Mesendoderm (in vitro differentiated cells): Measurements from ENCODE around the gene TAF11L2. TPM values are rescaled to one million over a fixed set of nuclear protein-coding genes. Genes with fewer than 3 reads are reported as not detected.
"Not testable (repeated sequence)": the region's sequence is repeated elsewhere in the genome, so short reads cannot be mapped to it uniquely, and the experiment has no call there.

Experiments used
- DNase-seq: peaks from one replicate; pipeline ENCODE4 v3.0.0; 2013
- H2AK5ac ChIP-seq: 2 replicates; pipeline ENCODE4 v1.6.1; 2013; ENCODE audit warnings: low read length, inconsistent platforms
- H2BK120ac ChIP-seq: 2 replicates; pipeline ENCODE4 v1.6.1; 2013; ENCODE audit warnings: low read depth, mild to moderate bottlenecking, low read length, moderate library complexity, mixed read lengths
- H2BK15ac ChIP-seq: replicated peaks from 2 replicates; pipeline ENCODE4 v1.6.1; 2013; ENCODE audit warnings: low read depth, mild to moderate bottlenecking, moderate library complexity
- H2BK5ac ChIP-seq: 2 replicates; pipeline ENCODE4 v1.6.1; 2013; ENCODE audit warnings: low read length, inconsistent platforms
- H3K18ac ChIP-seq: 2 replicates; pipeline ENCODE4 v1.6.1; 2013; ENCODE audit warnings: mild to moderate bottlenecking, low read length, mixed read lengths
- H3K23ac ChIP-seq: one replicate; pipeline ENCODE4 v1.6.1; 2013; ENCODE audit warnings: low read length
- H3K27ac ChIP-seq: 2 replicates; pipeline ENCODE4 v1.5.1; 2013; ENCODE audit warnings: low read depth, mild to moderate bottlenecking, inconsistent platforms, low read length, moderate library complexity
- H3K27me3 ChIP-seq: 2 replicates; pipeline ENCODE4 v1.6.1; 2013; ENCODE audit warnings: low read length, control low read depth, mild to moderate bottlenecking, inconsistent platforms; ENCODE audit not compliant: insufficient read depth, poor library complexity
- H3K36me3 ChIP-seq: 2 replicates; pipeline ENCODE4 v1.6.1; 2013; ENCODE audit warnings: low read length, inconsistent platforms; ENCODE audit not compliant: control insufficient read depth, insufficient read depth
- H3K4ac ChIP-seq: one replicate; pipeline ENCODE4 v1.6.1; 2013; ENCODE audit warnings: low read depth, mild to moderate bottlenecking, low read length, moderate library complexity
- H3K4me1 ChIP-seq: 2 replicates; pipeline ENCODE4 v1.6.1; 2013; ENCODE audit warnings: low read depth, low read length, inconsistent platforms; ENCODE audit not compliant: control insufficient read depth
- H3K4me2 ChIP-seq: 2 replicates; pipeline ENCODE4 v1.6.1; 2013; ENCODE audit warnings: low read length
- H3K4me3 ChIP-seq: 2 replicates; pipeline ENCODE4 v1.5.1; 2013; ENCODE audit warnings: mild to moderate bottlenecking, low read length
- H3K56ac ChIP-seq: one replicate; pipeline ENCODE4 v1.6.1; 2013; ENCODE audit warnings: low read length
- H3K79me1 ChIP-seq: 2 replicates; pipeline ENCODE4 v1.6.1; 2013; ENCODE audit warnings: low read length, inconsistent platforms
- H3K79me2 ChIP-seq: 2 replicates; pipeline ENCODE4 v1.6.1; 2013; ENCODE audit warnings: mild to moderate bottlenecking, low read length; ENCODE audit not compliant: control insufficient read depth, insufficient read depth
- H3K9ac ChIP-seq: 2 replicates; pipeline ENCODE4 v1.6.1; 2013; ENCODE audit warnings: low read length, inconsistent platforms
- H4K5ac ChIP-seq: one replicate; pipeline ENCODE4 v1.6.1; 2013; ENCODE audit warnings: low read length
- H4K8ac ChIP-seq: one replicate; pipeline ENCODE4 v1.6.1; 2013; ENCODE audit warnings: low read depth, mild to moderate bottlenecking, control low read depth, low read length, moderate library complexity
- WGBS: extraction: QIAGEN DNeasy Blood & Tissue Kit; methylation state at CpG from one replicate; pipeline ENCODE4 v1.1.7; 2013; ENCODE audit warnings: low lambda C conversion rate, missing lambda C conversion rate; ENCODE audit not compliant: insufficient coverage; ENCODE audit errors: extremely low coverage; 5-methylcytosine and 5-hydroxymethylcytosine counted together
- small RNA-seq: library from polyadenylated mRNA; stranded (forward); fragments of <200 nt; extraction: miRNeasy Mini kit (QIAGEN cat#:217004); gene quantifications from one replicate; pipeline ENCODE3, GENCODE V24; 2013; ENCODE audit not compliant: insufficient read depth

Gene TAF11L2

GRCh38 chr5:17528369-17528768 lies 30.3 kb downstream of the TAF11L2 start, which contains the start of gene TAF11L6:
TAF11L6 (plus strand) TSS chr5:17528669.
- H2BK15ac ChIP-seq, H3K4ac ChIP-seq, H3K36me3 ChIP-seq, H3K56ac ChIP-seq, H2BK5ac ChIP-seq, H2BK120ac ChIP-seq, H3K4me3 ChIP-seq, DNase-seq, H2AK5ac ChIP-seq, H3K4me2 ChIP-seq, H4K8ac ChIP-seq, H3K4me1 ChIP-seq, H3K18ac ChIP-seq, H4K5ac ChIP-seq, H3K9ac ChIP-seq, H3K79me2 ChIP-seq, H3K27ac ChIP-seq, H3K79me1 ChIP-seq, H3K27me3 ChIP-seq, H3K23ac ChIP-seq: not testable (repeated sequence)
- no CpG with 5 or more reads among the region's 15 CpGs for WGBS

Small RNAs within 50 kb of the gene (small RNA-seq; reads per million reads assigned to genes)
- gene AC106774.3: not detected
